ENCODE measurements around the gene BAG2.
A peak's percentile ranks its signal among the peaks of the same experiment; 100 is the strongest.

- TF ChIP-seq CTCF (IDR thresholded peaks at IDR 0.05 in 4 of 5, conservative IDR thresholded peaks at IDR 0.05 in 1 of 5) (peak; percentile 21 to 65 (median 49)), POLR2A (IDR thresholded peaks at IDR 0.05) (no peak)
Observed at GRCh38 chr6:57221191-57221935, 49.2 kb downstream of the BAG2 start.
